PC-3 (cell line): ENCODE results near the gene TMEM107.

Experiments used
- EZH2phosphoT487 ChIP-seq: fragments of 300-600 bp; sonication (generic); IDR thresholded peaks from 2 replicates; pipeline ENCODE4 v1.6.1; 2018; ENCODE audit warnings: mild to moderate bottlenecking, antibody characterized with exemption, low read length, borderline replicate concordance
- TF ChIP-seq, protein P1 (sequence below): fragments of 300-600 bp; sonication (generic); conservative IDR thresholded peaks from 2 replicates; pipeline ENCODE4 v1.5.1; 2017; ENCODE audit warnings: antibody characterized with exemption, low read depth, mild to moderate bottlenecking, low read length

- TF ChIP-seq, protein P1, sequence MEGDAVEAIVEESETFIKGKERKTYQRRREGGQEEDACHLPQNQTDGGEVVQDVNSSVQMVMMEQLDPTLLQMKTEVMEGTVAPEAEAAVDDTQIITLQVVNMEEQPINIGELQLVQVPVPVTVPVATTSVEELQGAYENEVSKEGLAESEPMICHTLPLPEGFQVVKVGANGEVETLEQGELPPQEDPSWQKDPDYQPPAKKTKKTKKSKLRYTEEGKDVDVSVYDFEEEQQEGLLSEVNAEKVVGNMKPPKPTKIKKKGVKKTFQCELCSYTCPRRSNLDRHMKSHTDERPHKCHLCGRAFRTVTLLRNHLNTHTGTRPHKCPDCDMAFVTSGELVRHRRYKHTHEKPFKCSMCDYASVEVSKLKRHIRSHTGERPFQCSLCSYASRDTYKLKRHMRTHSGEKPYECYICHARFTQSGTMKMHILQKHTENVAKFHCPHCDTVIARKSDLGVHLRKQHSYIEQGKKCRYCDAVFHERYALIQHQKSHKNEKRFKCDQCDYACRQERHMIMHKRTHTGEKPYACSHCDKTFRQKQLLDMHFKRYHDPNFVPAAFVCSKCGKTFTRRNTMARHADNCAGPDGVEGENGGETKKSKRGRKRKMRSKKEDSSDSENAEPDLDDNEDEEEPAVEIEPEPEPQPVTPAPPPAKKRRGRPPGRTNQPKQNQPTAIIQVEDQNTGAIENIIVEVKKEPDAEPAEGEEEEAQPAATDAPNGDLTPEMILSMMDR = no peak
- TF ChIP-seq EZH2phosphoT487 = no peak
Measured at GRCh38 chr17:8160741-8161221, 15.4 kb downstream of the TMEM107 start.
